VCaP (cell line): Measurements from ENCODE around the gene ATOH1.

ENCODE experiments used
- H3K27ac ChIP-seq: fragments of 450-650 bp; 2 replicates; pipeline ENCODE4 v1.5.1; 2017
- CTCF ChIP-seq: fragments of 450-650 bp; conservative IDR thresholded peaks from 2 replicates; pipeline ENCODE4 v1.5.1; 2017; ENCODE audit warnings: mild to moderate bottlenecking, moderate library complexity

The ATOH1 gene

GRCh38 chr4:93802045-93802444 is 26.5 kb upstream of the ATOH1 start:
- H3K27ac ChIP-seq = no peak overlapping the region
- TF ChIP-seq CTCF = no peak

- no peak for TF ChIP-seq CTCF
Observed at GRCh38 chr4:93809773-93810172, 18.8 kb upstream of the ATOH1 start.

GRCh38 chr4:93810340-93810992 is 18.1 kb upstream of the ATOH1 start:
- TF ChIP-seq CTCF = no peak
- peak overlapping the region; percentile 3; the same call in 1 of the 2 replicates for H3K27ac ChIP-seq

More at GRCh38 chr4:93809773-93810172, 18.8 kb upstream of the ATOH1 start:
- peak overlapping the region; percentile 3; the same call in 1 of the 2 replicates for H3K27ac ChIP-seq

GRCh38 chr4:93813092-93813491 is 15.5 kb upstream of the ATOH1 start:
- H3K27ac ChIP-seq = no peak overlapping the region
- TF ChIP-seq CTCF = no peak

GRCh38 chr4:93814141-93814540 is 14.4 kb upstream of the ATOH1 start:
- TF ChIP-seq CTCF = no peak
- H3K27ac ChIP-seq = no peak overlapping the region

GRCh38 chr4:93814722-93815121 is 13.8 kb upstream of the ATOH1 start:
- no peak overlapping the region for H3K27ac ChIP-seq
- TF ChIP-seq CTCF = no peak

GRCh38 chr4:93825551-93826216 is 2.9 kb upstream of the ATOH1 start:
- no peak for TF ChIP-seq CTCF
- no peak overlapping the region for H3K27ac ChIP-seq
